NAMALWA (cell line): ENCODE measurements around the gene PLA2R1.
A peak's percentile ranks its signal among the peaks of the same experiment; 100 is the strongest.
"Not testable (repeated sequence)": the region's sequence is repeated elsewhere in the genome, so short reads cannot be mapped to it uniquely, and the experiment has no call there.

Experiments used
- DNase-seq: peaks from one replicate; pipeline ENCODE4 v3.0.0-alpha.2; 2015; ENCODE audit warnings: low spot score

The PLA2R1 gene

GRCh38 chr2:159982842-159983785 lies 79.3 kb downstream of the PLA2R1 start:
- DNase-seq, result no peak

- no peak for DNase-seq
Observed at GRCh38 chr2:159982270-159982669, 80.1 kb downstream of the PLA2R1 start.

- DNase-seq, result no peak
Observed at GRCh38 chr2:159976527-159977160, 85.8 kb downstream of the PLA2R1 start.

GRCh38 chr2:159973325-159973724 lies 89.1 kb downstream of the PLA2R1 start:
- no peak for DNase-seq

- peak; percentile 13 for DNase-seq
Observed at GRCh38 chr2:159971365-159972152, 90.9 kb downstream of the PLA2R1 start.

- DNase-seq, result not testable (repeated sequence)
Observed at GRCh38 chr2:159970548-159970947, 91.9 kb downstream of the PLA2R1 start.

GRCh38 chr2:159968279-159968900 lies 94.0 kb downstream of the PLA2R1 start:
- peak; percentile 65 for DNase-seq

GRCh38 chr2:159963700-159964099 lies 98.7 kb downstream of the PLA2R1 start:
- DNase-seq, result no peak

- DNase-seq, result not testable (repeated sequence)
Observed at GRCh38 chr2:159962513-159962912, 99.9 kb downstream of the PLA2R1 start.

GRCh38 chr2:159961451-159961850 lies 101.0 kb downstream of the PLA2R1 start:
- no peak for DNase-seq

GRCh38 chr2:159961037-159961436 lies 101.4 kb downstream of the PLA2R1 start:
- DNase-seq, result no peak

GRCh38 chr2:159960414-159960813 lies 102.0 kb downstream of the PLA2R1 start:
- no peak for DNase-seq

GRCh38 chr2:159959136-159959535 lies 103.3 kb downstream of the PLA2R1 start:
- no peak for DNase-seq

- DNase-seq, result no peak
Observed at GRCh38 chr2:159953136-159953823, 109.1 kb downstream of the PLA2R1 start.

GRCh38 chr2:159946326-159946999 lies 116.0 kb downstream of the PLA2R1 start:
- DNase-seq, result no peak

GRCh38 chr2:159944874-159945273 lies 117.5 kb downstream of the PLA2R1 start:
- no peak for DNase-seq

- no peak for DNase-seq
Observed at GRCh38 chr2:159942146-159942545, 120.3 kb downstream of the PLA2R1 start.

GRCh38 chr2:159941729-159942128 lies 120.7 kb downstream of the PLA2R1 start:
- no peak for DNase-seq

GRCh38 chr2:159939946-159940345 lies 122.5 kb downstream of the PLA2R1 start:
- DNase-seq, result peak; percentile 72

GRCh38 chr2:159938395-159938794 lies 124.0 kb downstream of the PLA2R1 start:
- DNase-seq, result no peak

- peak; percentile 29 for DNase-seq
Observed at GRCh38 chr2:159936471-159936870, 125.9 kb downstream of the PLA2R1 start.
